ENCODE measurements around the gene LSG1. TPM values are rescaled to one million over a fixed set of nuclear protein-coding genes. Genes with fewer than 3 reads are reported as not detected.
A peak's percentile ranks its signal among the peaks of the same experiment; 100 is the strongest.

The LSG1 gene
- total RNA-seq, 1 experiment from 2014 or later: 39.7 TPM

- TF ChIP-seq ZBTB33 (IDR thresholded peaks at IDR 0.05; ENCODE audit: extremely low read depth, insufficient replicate concordance, low read length) (no peak), CBX3 (IDR thresholded peaks at IDR 0.05; ENCODE audit: low read depth) (peak; percentile 98), JUND (IDR thresholded peaks at IDR 0.05) (peak; percentile 83), POLR2A (IDR thresholded peaks at IDR 0.05; ENCODE audit: borderline replicate concordance, extremely low read depth, insufficient read depth, insufficient read length) (peak; percentile 26), ZNF274 (IDR thresholded peaks at IDR 0.05; ENCODE audit: low read depth, low read length) (no peak), SRF (IDR thresholded peaks at IDR 0.05; ENCODE audit: low read depth) (peak; percentile 81)
Observed at GRCh38 chr3:194671900-194672808, at the start of gene LSG1 (continued).

DNA sequence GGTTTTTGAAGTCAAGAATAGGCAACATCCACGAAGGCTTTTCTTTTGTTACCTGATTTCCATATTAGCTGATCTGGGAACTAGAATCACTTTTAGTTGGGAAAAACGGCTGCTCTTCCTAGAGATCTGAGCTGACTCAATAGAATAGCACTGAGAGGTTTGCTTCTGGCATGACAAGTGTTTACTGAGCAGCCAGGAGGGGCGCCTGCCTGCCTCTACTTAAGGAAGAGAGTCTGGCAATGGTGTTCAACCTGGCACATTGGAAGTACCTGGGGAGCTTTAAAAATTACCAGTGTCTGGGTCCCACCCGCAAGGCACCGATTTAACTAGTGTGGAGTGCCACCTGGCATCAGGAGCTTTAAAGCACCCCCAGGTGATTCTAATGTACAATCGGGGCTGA, 48.1 kb upstream of the LSG1 start:
- intact Hi-C loops (cut with micrococcal nuclease): no loop called here
- Histone ChIP-seq H3K79me2 (ENCODE audit: insufficient read depth, low read length) (no peaks in the 10 kb centered on the region), H3K36me3 (ENCODE audit: control insufficient read depth in 1 of 2, insufficient read depth in 2 of 2, low read length in 2 of 2) (no peaks in the 10 kb centered on the region), H3K27ac (ENCODE audit: low read depth, low read length) (no peak overlapping the region), H3K4me2 (ENCODE audit: low read length) (no peak overlapping the region), H3K9me3 (ENCODE audit: control insufficient read depth in 1 of 2, insufficient read depth in 1 of 2, low read depth in 1 of 2, low read length in 2 of 2) (no peaks in the 10 kb centered on the region), H2AFZ (ENCODE audit: low read depth, low read length, poor library complexity, severe bottlenecking) (no peak overlapping the region), H3K27me3 (ENCODE audit: insufficient read depth, low read length) (no peaks in the 10 kb centered on the region), H4K20me1 (ENCODE audit: insufficient read depth) (no peaks in the 10 kb centered on the region), H3K9ac (ENCODE audit: low read length) (no peak overlapping the region), H3K4me3 (replicated peaks in 1 of 2; ENCODE audit: low read depth in 1 of 2, low read length in 2 of 2) (no peak overlapping the region), H3K4me1 (ENCODE audit: control insufficient read depth in 1 of 2, insufficient read depth in 2 of 2, low read length in 2 of 2) (no peaks in the 10 kb centered on the region), H3K9me2 (ENCODE audit: insufficient read depth) (no peaks in the 10 kb centered on the region)
- CTCF ChIA-PET: no interaction called here
- ATAC-seq (no peak), DNase-seq (ENCODE audit: low read depth, low spot score) (no peak)
- RAD21 ChIA-PET (ENCODE audit: low non-redundant PET in 1 of 2, low total read pairs in 2 of 2, uncharacterized antibody in 2 of 2, unreplicated experiment in 2 of 2): no interaction called here
- POLR2A ChIA-PET: no interaction called here
- BruUV-seq (replicated peaks): no TSS peak
- TF ChIP-seq SP1 (IDR thresholded peaks at IDR 0.05; ENCODE audit: low read depth) (no peak), YY1 (IDR thresholded peaks at IDR 0.05; ENCODE audit: extremely low read depth, insufficient replicate concordance, low read depth, low read length) (no peak), ATF3 (IDR thresholded peaks at IDR 0.05) (no peak), ZFX (IDR thresholded peaks at IDR 0.05) (no peak), CBX3 (IDR thresholded peaks at IDR 0.05; ENCODE audit: low read depth) (no peak), ELF1 (IDR thresholded peaks at IDR 0.05; ENCODE audit: borderline replicate concordance, low read depth) (no peak), CEBPB (IDR thresholded peaks at IDR 0.05; ENCODE audit: low read depth) (no peak), SRF (IDR thresholded peaks at IDR 0.05; ENCODE audit: low read depth) (no peak), EZH2 (IDR thresholded peaks at IDR 0.05) (no peak)
- TF ChIP-seq, protein P1, sequence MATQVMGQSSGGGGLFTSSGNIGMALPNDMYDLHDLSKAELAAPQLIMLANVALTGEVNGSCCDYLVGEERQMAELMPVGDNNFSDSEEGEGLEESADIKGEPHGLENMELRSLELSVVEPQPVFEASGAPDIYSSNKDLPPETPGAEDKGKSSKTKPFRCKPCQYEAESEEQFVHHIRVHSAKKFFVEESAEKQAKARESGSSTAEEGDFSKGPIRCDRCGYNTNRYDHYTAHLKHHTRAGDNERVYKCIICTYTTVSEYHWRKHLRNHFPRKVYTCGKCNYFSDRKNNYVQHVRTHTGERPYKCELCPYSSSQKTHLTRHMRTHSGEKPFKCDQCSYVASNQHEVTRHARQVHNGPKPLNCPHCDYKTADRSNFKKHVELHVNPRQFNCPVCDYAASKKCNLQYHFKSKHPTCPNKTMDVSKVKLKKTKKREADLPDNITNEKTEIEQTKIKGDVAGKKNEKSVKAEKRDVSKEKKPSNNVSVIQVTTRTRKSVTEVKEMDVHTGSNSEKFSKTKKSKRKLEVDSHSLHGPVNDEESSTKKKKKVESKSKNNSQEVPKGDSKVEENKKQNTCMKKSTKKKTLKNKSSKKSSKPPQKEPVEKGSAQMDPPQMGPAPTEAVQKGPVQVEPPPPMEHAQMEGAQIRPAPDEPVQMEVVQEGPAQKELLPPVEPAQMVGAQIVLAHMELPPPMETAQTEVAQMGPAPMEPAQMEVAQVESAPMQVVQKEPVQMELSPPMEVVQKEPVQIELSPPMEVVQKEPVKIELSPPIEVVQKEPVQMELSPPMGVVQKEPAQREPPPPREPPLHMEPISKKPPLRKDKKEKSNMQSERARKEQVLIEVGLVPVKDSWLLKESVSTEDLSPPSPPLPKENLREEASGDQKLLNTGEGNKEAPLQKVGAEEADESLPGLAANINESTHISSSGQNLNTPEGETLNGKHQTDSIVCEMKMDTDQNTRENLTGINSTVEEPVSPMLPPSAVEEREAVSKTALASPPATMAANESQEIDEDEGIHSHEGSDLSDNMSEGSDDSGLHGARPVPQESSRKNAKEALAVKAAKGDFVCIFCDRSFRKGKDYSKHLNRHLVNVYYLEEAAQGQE (IDR thresholded peaks at IDR 0.05; ENCODE audit: low read depth): no peak
- TF ChIP-seq, protein P2, sequence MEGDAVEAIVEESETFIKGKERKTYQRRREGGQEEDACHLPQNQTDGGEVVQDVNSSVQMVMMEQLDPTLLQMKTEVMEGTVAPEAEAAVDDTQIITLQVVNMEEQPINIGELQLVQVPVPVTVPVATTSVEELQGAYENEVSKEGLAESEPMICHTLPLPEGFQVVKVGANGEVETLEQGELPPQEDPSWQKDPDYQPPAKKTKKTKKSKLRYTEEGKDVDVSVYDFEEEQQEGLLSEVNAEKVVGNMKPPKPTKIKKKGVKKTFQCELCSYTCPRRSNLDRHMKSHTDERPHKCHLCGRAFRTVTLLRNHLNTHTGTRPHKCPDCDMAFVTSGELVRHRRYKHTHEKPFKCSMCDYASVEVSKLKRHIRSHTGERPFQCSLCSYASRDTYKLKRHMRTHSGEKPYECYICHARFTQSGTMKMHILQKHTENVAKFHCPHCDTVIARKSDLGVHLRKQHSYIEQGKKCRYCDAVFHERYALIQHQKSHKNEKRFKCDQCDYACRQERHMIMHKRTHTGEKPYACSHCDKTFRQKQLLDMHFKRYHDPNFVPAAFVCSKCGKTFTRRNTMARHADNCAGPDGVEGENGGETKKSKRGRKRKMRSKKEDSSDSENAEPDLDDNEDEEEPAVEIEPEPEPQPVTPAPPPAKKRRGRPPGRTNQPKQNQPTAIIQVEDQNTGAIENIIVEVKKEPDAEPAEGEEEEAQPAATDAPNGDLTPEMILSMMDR (IDR thresholded peaks at IDR 0.05 in 2 of 3, conservative IDR thresholded peaks at IDR 0.05 in 1 of 3; ENCODE audit: borderline replicate concordance in 1 of 3, insufficient read depth in 1 of 3, low read depth in 2 of 3, low read length in 2 of 3): no peak

All from HCT116 (cell line).